ENCODE measurements around the gene UQCRC2.

DNA sequence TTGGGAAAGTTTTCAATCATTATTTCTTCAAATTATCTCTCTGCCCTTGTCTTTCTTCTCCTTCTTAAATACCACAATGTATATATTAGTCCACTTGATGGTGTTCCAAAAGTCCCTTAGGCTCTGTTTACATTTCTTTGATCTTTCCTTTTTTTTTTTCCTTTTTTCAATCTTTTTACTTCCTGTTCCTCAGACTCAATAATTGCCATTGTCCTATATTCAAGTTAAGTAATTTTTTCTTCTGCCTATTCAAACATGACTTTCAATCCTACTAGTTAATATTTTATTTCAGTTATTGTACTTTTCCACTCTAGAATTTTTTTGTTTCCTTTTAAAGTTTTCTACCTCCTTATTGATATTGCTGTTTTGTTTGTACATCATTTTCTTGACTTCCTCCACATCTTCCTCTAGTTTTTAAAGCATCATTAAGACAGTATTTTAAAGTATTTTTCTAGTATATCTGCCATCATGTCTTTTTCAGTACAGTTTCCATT is 15.8 kb upstream of the UQCRC2 start:
- TF ChIP-seq POLR2A (IDR thresholded peaks at IDR 0.05; ENCODE audit: low read depth, low read length), result no peak
- TF ChIP-seq POLR2AphosphoS5 (IDR thresholded peaks at IDR 0.05; ENCODE audit: insufficient read depth, low read depth, low read length), result no peak
- TF ChIP-seq, protein P1, sequence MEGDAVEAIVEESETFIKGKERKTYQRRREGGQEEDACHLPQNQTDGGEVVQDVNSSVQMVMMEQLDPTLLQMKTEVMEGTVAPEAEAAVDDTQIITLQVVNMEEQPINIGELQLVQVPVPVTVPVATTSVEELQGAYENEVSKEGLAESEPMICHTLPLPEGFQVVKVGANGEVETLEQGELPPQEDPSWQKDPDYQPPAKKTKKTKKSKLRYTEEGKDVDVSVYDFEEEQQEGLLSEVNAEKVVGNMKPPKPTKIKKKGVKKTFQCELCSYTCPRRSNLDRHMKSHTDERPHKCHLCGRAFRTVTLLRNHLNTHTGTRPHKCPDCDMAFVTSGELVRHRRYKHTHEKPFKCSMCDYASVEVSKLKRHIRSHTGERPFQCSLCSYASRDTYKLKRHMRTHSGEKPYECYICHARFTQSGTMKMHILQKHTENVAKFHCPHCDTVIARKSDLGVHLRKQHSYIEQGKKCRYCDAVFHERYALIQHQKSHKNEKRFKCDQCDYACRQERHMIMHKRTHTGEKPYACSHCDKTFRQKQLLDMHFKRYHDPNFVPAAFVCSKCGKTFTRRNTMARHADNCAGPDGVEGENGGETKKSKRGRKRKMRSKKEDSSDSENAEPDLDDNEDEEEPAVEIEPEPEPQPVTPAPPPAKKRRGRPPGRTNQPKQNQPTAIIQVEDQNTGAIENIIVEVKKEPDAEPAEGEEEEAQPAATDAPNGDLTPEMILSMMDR (IDR thresholded peaks at IDR 0.05; ENCODE audit: extremely low read depth in 1 of 2, insufficient read depth in 1 of 2, low read depth in 1 of 2, low read length in 2 of 2), result no peak
- no peak for TF ChIP-seq FOS (IDR thresholded peaks at IDR 0.05; ENCODE audit: borderline replicate concordance, insufficient read depth, low read length)
- TF ChIP-seq EZH2 (IDR thresholded peaks at IDR 0.05; ENCODE audit: borderline replicate concordance, low read depth, low read length, severe bottlenecking), result no peak

All from endothelial cell of umbilical vein (primary cell).